Measurements from ENCODE around the gene TIMM23. TPM values are rescaled to one million over a fixed set of nuclear protein-coding genes. Genes with fewer than 3 reads are reported as not detected.

TIMM23 gene
- total RNA-seq, 4 donors from 2014 or later, result 105 to 134 (median 126) TPM

GRCh38 chr10:46002916-46003693, 30.8 kb downstream of the TIMM23 start:
- no peaks in the 10 kb centered on the region for H3K27me3 ChIP-seq
- peak overlapping the region in 1 of 4 donors; percentile 15 for H3K27ac ChIP-seq
- intact Hi-C loops (cut with DNase I; ENCODE audit: low total_unique reads) (no loop called here), in situ Hi-C loops (cut with MboI; ENCODE audit: low sequenced_read_pairs in 4 of 4) (loop anchor here in 1 of 4 donors (25.0 kb wide), 1 partner anchor 1016 kb away; the partner anchor contains the start of gene DEPP1)
- H3K4me1 ChIP-seq, result no peaks in the 10 kb centered on the region
- H3K4me3 ChIP-seq, result no peak overlapping the region
- peak in 1 of 2 donors; percentile 68 for ATAC-seq
- DNase-seq, result no peak
- TF ChIP-seq POLR2A (IDR thresholded peaks at IDR 0.05), result no peak
- no peak for TF ChIP-seq CTCF (IDR thresholded peaks at IDR 0.05 in 4 of 5, conservative IDR thresholded peaks at IDR 0.05 in 1 of 5)
- no peaks in the 10 kb centered on the region for H3K9me3 ChIP-seq
- H3K36me3 ChIP-seq, result peaks cover 0 to 69% of the 10 kb centered on the region in 2 donors

DNA sequence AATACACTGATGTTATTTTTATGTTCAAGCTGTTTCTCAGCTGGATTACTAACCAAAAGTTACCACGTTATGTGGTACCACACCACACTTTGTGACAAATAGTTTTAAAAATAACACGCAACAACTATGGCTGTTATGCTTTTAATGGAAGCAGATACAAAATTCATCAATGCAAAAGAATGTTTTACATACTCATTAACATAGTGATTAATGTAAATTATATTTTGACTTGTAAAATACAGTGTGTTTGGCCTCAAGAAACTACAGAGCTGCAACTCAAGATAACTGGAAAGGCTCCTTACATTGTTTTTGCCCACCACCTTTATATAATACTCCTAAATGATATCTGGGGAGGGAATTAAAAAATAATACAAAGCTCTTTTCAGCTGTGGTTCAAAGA, 32.7 kb downstream of the TIMM23 start:
- intact Hi-C loops (cut with DNase I; ENCODE audit: low total_unique reads) (no loop called here), in situ Hi-C loops (cut with MboI; ENCODE audit: low sequenced_read_pairs in 4 of 4) (loop anchor here in 1 of 4 donors (25.0 kb wide), 1 partner anchor 1018 kb away; the partner anchor contains the start of gene DEPP1)
- TF ChIP-seq CTCF (IDR thresholded peaks at IDR 0.05 in 4 of 5, conservative IDR thresholded peaks at IDR 0.05 in 1 of 5) (no peak), POLR2A (IDR thresholded peaks at IDR 0.05) (no peak)

GRCh38 chr10:46005383-46005782, 33.1 kb downstream of the TIMM23 start:
- intact Hi-C loops (cut with DNase I; ENCODE audit: low total_unique reads) (no loop called here), in situ Hi-C loops (cut with MboI; ENCODE audit: low sequenced_read_pairs in 4 of 4) (loop anchor here in 1 of 4 donors (25.0 kb wide), 1 partner anchor 1018 kb away; the partner anchor contains the start of gene DEPP1)
- DNase-seq (no peak), ATAC-seq (no peak)
- Histone ChIP-seq H3K4me1 (no peaks in the 10 kb centered on the region), H3K27ac (no peak overlapping the region), H3K27me3 (no peaks in the 10 kb centered on the region), H3K36me3 (peaks cover 0 to 80% of the 10 kb centered on the region in 2 donors), H3K9me3 (no peaks in the 10 kb centered on the region), H3K4me3 (no peak overlapping the region)
- TF ChIP-seq POLR2A (IDR thresholded peaks at IDR 0.05) (no peak), CTCF (IDR thresholded peaks at IDR 0.05 in 4 of 5, conservative IDR thresholded peaks at IDR 0.05 in 1 of 5) (no peak)

More for the DNA sequence above, 32.7 kb downstream of the TIMM23 start:
- H3K4me1 ChIP-seq, result no peaks in the 10 kb centered on the region
- H3K4me3 ChIP-seq, result no peak overlapping the region
- no peaks in the 10 kb centered on the region for H3K9me3 ChIP-seq
- peaks cover 0 to 80% of the 10 kb centered on the region in 2 donors for H3K36me3 ChIP-seq
- ATAC-seq (no peak), DNase-seq (no peak)
- no peaks in the 10 kb centered on the region for H3K27me3 ChIP-seq
- no peak overlapping the region for H3K27ac ChIP-seq

DNA sequence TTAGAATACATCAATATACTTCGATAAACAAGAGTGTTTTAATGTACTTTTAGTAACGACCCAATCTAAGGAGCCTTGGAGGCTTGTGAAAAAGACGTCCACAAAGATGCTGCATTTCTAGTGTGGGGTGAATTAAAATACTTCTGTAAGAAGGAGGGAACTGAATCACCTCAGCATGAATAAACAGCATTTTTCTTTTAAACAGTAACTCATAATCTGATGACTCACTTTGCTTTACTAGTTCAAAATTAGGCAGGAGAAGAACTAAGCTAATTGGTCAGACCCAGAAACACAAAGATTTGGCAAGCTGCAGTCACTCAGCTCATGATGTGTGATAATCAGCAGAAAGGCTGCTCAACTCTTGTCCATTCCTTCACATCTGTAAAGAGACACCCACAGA, 33.9 kb downstream of the TIMM23 start:
- H3K9me3 ChIP-seq, result no peaks in the 10 kb centered on the region
- DNase-seq (no peak), ATAC-seq (no peak)
- no peaks in the 10 kb centered on the region for H3K4me1 ChIP-seq
- no peaks in the 10 kb centered on the region for H3K27me3 ChIP-seq
- no peak overlapping the region for H3K4me3 ChIP-seq
- intact Hi-C loops (cut with DNase I; ENCODE audit: low total_unique reads) (no loop called here), in situ Hi-C loops (cut with MboI; ENCODE audit: low sequenced_read_pairs in 4 of 4) (loop anchor here in 1 of 4 donors (25.0 kb wide), 1 partner anchor 1019 kb away; the partner anchor contains the start of gene DEPP1)
- TF ChIP-seq CTCF (IDR thresholded peaks at IDR 0.05 in 4 of 5, conservative IDR thresholded peaks at IDR 0.05 in 1 of 5) (no peak), POLR2A (IDR thresholded peaks at IDR 0.05) (no peak)
- H3K27ac ChIP-seq, result no peak overlapping the region
- peaks cover 0 to 83% of the 10 kb centered on the region in 2 donors for H3K36me3 ChIP-seq
